T-cell (primary cell): Measurements from ENCODE around the gene CD300LF. TPM values are rescaled to one million over a fixed set of nuclear protein-coding genes. Genes with fewer than 3 reads are reported as not detected.

Experiments used
- ATAC-seq, 4 experiments: fragments of 200-7000 bp in 3 of 4; fragments of 150-1000 bp in 1 of 4; cut with Tn5 transposase; replicated peaks in 1 of 4; 1 replicate in 3 of 4; 2 replicates in 1 of 4; pipeline ENCODE4 v1.10.0; 2021; ENCODE audit warnings: moderate library complexity in 3 of 4, mild to moderate bottlenecking in 2 of 4, moderate number of reproducible peaks in 1 of 4
- CTCF ChIA-PET, 2 donors: fragments of 300-600 bp; sonication (Branson Sonifier 250); formaldehyde crosslinking; loops; one replicate each; lab custom pipeline; 2022; ENCODE audit warnings: antibody characterized with exemption in 2 of 2; lab: Charles Lee
- POLR2A ChIA-PET, 2 donors: fragments of 300-600 bp; sonication (Branson Sonifier 250); formaldehyde crosslinking; loops; one replicate each; lab custom pipeline; 2022; ENCODE audit warnings: antibody characterized with exemption in 2 of 2; lab: Charles Lee
- DNase-seq, 35 experiments: peaks; one replicate each; pipeline versions ENCODE4 v3.0.0 to v3.0.0-alpha.2; 2013 to 2023
- H3K27ac ChIP-seq: one replicate; pipeline ENCODE4 v1.5.1; 2013; ENCODE audit warnings: low read length
- H3K27me3 ChIP-seq, 2 experiments: replicated peaks in 1 of 2; 1 replicate in 1 of 2; 2 replicates in 1 of 2; pipeline versions ENCODE4 v1.6.1 to v1.7.0; 2013; ENCODE audit warnings: low read length in 1 of 2, mixed read lengths in 1 of 2; ENCODE audit not compliant: control insufficient read depth in 2 of 2, insufficient read depth in 2 of 2; ENCODE audit errors: extremely low read depth in 1 of 2
- H3K36me3 ChIP-seq, 2 donors: 1 replicate in 1 of 2; 2 replicates in 1 of 2; pipeline versions ENCODE4 v1.6.1 to v1.7.0; 2013; ENCODE audit warnings: low read length in 1 of 2; ENCODE audit not compliant: control insufficient read depth in 2 of 2, insufficient read depth in 1 of 2; ENCODE audit errors: extremely low read depth in 1 of 2
- H3K4me1 ChIP-seq, 2 experiments: 1 replicate in 1 of 2; 2 replicates in 1 of 2; pipeline versions ENCODE4 v1.6.1 to v1.7.0; 2013; ENCODE audit warnings: low read length in 2 of 2, mixed read lengths in 1 of 2; ENCODE audit not compliant: insufficient read depth in 2 of 2, control insufficient read depth in 1 of 2; ENCODE audit errors: extremely low read depth in 1 of 2
- H3K4me3 ChIP-seq, 2 donors: 1 replicate in 1 of 2; 2 replicates in 1 of 2; pipeline versions ENCODE4 v1.5.1 to v1.7.0; 2013; ENCODE audit warnings: mild to moderate bottlenecking in 2 of 2, low read length in 1 of 2, moderate library complexity in 1 of 2; ENCODE audit not compliant: control insufficient read depth in 1 of 2; ENCODE audit errors: extremely low read depth in 1 of 2
- H3K9me3 ChIP-seq: 2 replicates; pipeline ENCODE4 v1.7.0; 2013
- H3K27ac Mint-ChIP-seq, 2 donors: one replicate each; pipeline ENCODE4 v1.8.0; 2020 to 2021; ENCODE audit warnings: mild to moderate bottlenecking in 2 of 2, mixed read lengths in 2 of 2
- H3K27me3 Mint-ChIP-seq, 2 donors: one replicate each; pipeline ENCODE4 v1.8.0; 2021 to 2022; ENCODE audit warnings: mixed read lengths in 2 of 2
- H3K36me3 Mint-ChIP-seq: one replicate; pipeline ENCODE4 v1.8.0; 2021; ENCODE audit warnings: mixed read lengths
- H3K4me1 Mint-ChIP-seq, 3 donors: one replicate each; pipeline ENCODE4 v1.8.0; 2020 to 2022; ENCODE audit warnings: mixed read lengths in 3 of 3, mild to moderate bottlenecking in 1 of 3
- H3K4me3 Mint-ChIP-seq, 3 donors: one replicate each; pipeline ENCODE4 v1.8.0; 2020 to 2022; ENCODE audit warnings: mild to moderate bottlenecking in 3 of 3, mixed read lengths in 3 of 3, moderate library complexity in 3 of 3
- H3K9me3 Mint-ChIP-seq, 3 donors: one replicate each; pipeline ENCODE4 v1.8.0; 2020 to 2022; ENCODE audit warnings: mixed read lengths in 3 of 3
- WGBS: methylation state at CpG from one replicate; pipeline ENCODE4 v1.1.5; 2013; ENCODE audit warnings: missing lambda C conversion rate; ENCODE audit not compliant: insufficient coverage; 5-methylcytosine and 5-hydroxymethylcytosine counted together
- total RNA-seq, 35 experiments: library from RNA in 6 of 35; stranded (reverse) in 6 of 35; fragments of 120-200 nt in 1 of 35; gene quantifications; one replicate each; pipeline versions ENCODE4 v1.2.1 to v1.2.4 and lab custom pipeline; 2013 to 2026

Gene CD300LF
- under 1 TPM in 1 of 5 donors, not detected in 4; 0.25 TPM for total RNA-seq
- total RNA-seq (2013), result 0.53 TPM
- total RNA-seq (lab: John Stamatoyannopoulos, UW), result 0 to 3.7 (median 0.25) reads per million in 29 experiments

DNA sequence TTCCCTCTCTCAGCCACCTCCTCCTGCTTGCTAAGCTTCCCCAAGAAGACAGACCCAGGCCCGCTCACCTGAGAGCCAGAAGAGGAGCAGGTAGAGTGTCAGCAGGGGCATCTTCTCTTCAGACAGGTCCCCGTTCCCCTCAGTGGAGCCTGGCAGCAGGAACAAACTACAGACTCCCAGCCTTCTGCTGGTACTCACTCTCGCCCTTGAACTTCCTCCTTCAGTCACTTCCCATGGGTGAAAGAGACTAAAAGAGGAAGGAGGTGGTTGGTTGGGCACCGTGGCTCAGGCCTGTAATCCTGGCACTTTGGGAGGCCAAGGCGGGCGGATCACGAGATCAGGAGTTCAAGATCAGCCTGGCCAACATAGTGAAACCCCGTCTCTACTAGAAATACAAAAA lies at the start of gene CD300LF:
Gene CD300LF (minus strand): TSS at position 168 of the 400 bp plus-strand sequence. CDS start 57 bp downstream, at position 111.
- POLR2A ChIA-PET, result no interaction called here
- CTCF ChIA-PET, result no interaction called here
- DNase-seq, result peak in 1 of 35 experiments; percentile 23
- H3K4me1 ChIP-seq, result peaks cover 0 to 10% of the 10 kb centered on the region in 2 experiments
- H3K27ac ChIP-seq, result no peak within 1 kb of the TSS
- Mint-ChIP-seq H3K4me3 (peak within 1 kb of the TSS in 1 of 3 donors; percentile 28), H3K4me1 (peaks cover 8 to 13% (median 8%) of the 10 kb centered on the region in 3 donors), H3K27me3 (peaks cover 7 to 13% of the 10 kb centered on the region in 2 donors), H3K27ac (peak within 1 kb of the TSS in 1 of 2 donors; percentile 32), H3K9me3 (no peaks in the 10 kb centered on the region), H3K36me3 (no peaks in the 10 kb centered on the region)
- no peaks in the 10 kb centered on the region for H3K36me3 ChIP-seq
- ATAC-seq, result no peak
- H3K4me3 ChIP-seq, result no peak within 1 kb of the TSS
- no peaks in the 10 kb centered on the region for H3K9me3 ChIP-seq
- peaks cover 0 to 28% of the 10 kb centered on the region in 2 experiments for H3K27me3 ChIP-seq
- WGBS, result no CpG with 5 or more reads among the region's 8 CpGs

DNA sequence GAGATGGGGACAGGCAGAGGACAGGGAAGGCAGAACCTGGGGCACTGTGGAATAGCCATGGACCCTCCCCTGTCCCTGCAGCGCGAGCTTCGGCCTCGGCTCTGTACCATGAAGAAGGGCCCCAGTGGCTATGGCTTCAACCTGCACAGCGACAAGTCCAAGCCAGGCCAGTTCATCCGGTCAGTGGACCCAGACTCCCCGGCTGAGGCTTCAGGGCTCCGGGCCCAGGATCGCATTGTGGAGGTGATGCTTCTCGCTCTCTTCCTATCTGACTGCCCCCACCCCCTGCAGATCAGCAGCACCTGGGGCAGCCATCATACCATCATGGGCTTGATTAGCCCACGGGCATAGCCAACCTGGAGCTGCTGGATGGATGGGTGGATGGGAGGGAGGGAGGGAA lies 49.2 kb upstream of the CD300LF start:
- peaks cover 36 to 67% (median 61%) of the 10 kb centered on the region in 3 donors for H3K4me1 Mint-ChIP-seq
- peak overlapping the region; percentile 19 for H3K27ac ChIP-seq

GRCh38 chr17:74761419-74761818 lies 48.7 kb upstream of the CD300LF start:
- peaks cover 38 to 81% of the 10 kb centered on the region in 2 experiments for H3K4me1 ChIP-seq
- H3K27ac ChIP-seq, result peak overlapping the region; percentile 19
- H3K4me3 ChIP-seq, result no peak overlapping the region
- no peaks in the 10 kb centered on the region for H3K9me3 Mint-ChIP-seq
- peak overlapping the region; percentile 79 to 90 for H3K27ac Mint-ChIP-seq
- 86% methylated on average over 2 of the region's 5 CpGs for WGBS
- no peak for ATAC-seq
- H3K9me3 ChIP-seq, result no peaks in the 10 kb centered on the region
- H3K36me3 Mint-ChIP-seq, result peaks cover 8% of the 10 kb centered on the region
- no peaks in the 10 kb centered on the region for H3K27me3 Mint-ChIP-seq
- peaks cover 41 to 70% (median 65%) of the 10 kb centered on the region in 3 donors for H3K4me1 Mint-ChIP-seq
- H3K36me3 ChIP-seq, result peaks cover 20 to 68% of the 10 kb centered on the region in 2 donors
- ChIA-PET CTCF (no interaction called here), POLR2A (no interaction called here)
- peak overlapping the region in 1 of 3 donors; percentile 17 for H3K4me3 Mint-ChIP-seq
- H3K27me3 ChIP-seq, result no peaks in the 10 kb centered on the region
- no peak for DNase-seq

More for the DNA sequence above, 49.2 kb upstream of the CD300LF start:
- ChIA-PET CTCF (interaction anchor here in 1 of 2 donors (1.0 to 1.1 kb wide), 3 partner anchors 11 to 104 kb away, joined by 3 to 4 read pairs (median 4); no protein-coding TSS in a partner anchor), POLR2A (no interaction called here)
- peaks cover 8% of the 10 kb centered on the region for H3K36me3 Mint-ChIP-seq
- H3K27me3 Mint-ChIP-seq, result no peaks in the 10 kb centered on the region
- Histone ChIP-seq H3K4me1 (peaks cover 34 to 78% of the 10 kb centered on the region in 2 experiments), H3K27me3 (no peaks in the 10 kb centered on the region), H3K36me3 (peaks cover 23 to 68% of the 10 kb centered on the region in 2 donors), H3K9me3 (no peaks in the 10 kb centered on the region), H3K4me3 (no peak overlapping the region)
- no peak overlapping the region for H3K4me3 Mint-ChIP-seq
- 95% methylated on average over 5 of the region's 11 CpGs for WGBS
- DNase-seq, result no peak
- ATAC-seq, result no peak
- no peaks in the 10 kb centered on the region for H3K9me3 Mint-ChIP-seq
- peak overlapping the region in 1 of 2 donors; percentile 79 for H3K27ac Mint-ChIP-seq

- ChIA-PET CTCF (interaction anchor here (0.5 to 2.5 kb wide), 8 partner anchors 10 to 171 kb away, joined by 4 to 25 read pairs (median 7); no protein-coding TSS in a partner anchor), POLR2A (interaction anchor here in 1 of 2 donors (0.5 kb wide), 1 partner anchor 13 kb away, joined by 3 read pairs; no protein-coding TSS in a partner anchor)
- H3K36me3 Mint-ChIP-seq, result peaks cover 5% of the 10 kb centered on the region
- peak overlapping the region; percentile 85 to 90 for H3K27ac Mint-ChIP-seq
- WGBS, result 93% methylated on average over 3 of the region's 7 CpGs
- DNase-seq (no peak), ATAC-seq (no peak)
- peak overlapping the region in 1 of 3 donors; percentile 100 for H3K4me3 Mint-ChIP-seq
- peaks cover 24 to 61% of the 10 kb centered on the region in 2 donors for H3K36me3 ChIP-seq
- H3K4me3 ChIP-seq, result peak overlapping the region in 1 of 2 donors; percentile 58
- no peaks in the 10 kb centered on the region for H3K27me3 ChIP-seq
- peak overlapping the region; percentile 62 for H3K27ac ChIP-seq
- H3K9me3 ChIP-seq, result no peaks in the 10 kb centered on the region
- no peaks in the 10 kb centered on the region for H3K9me3 Mint-ChIP-seq
- peaks cover 46 to 71% (median 64%) of the 10 kb centered on the region in 3 donors for H3K4me1 Mint-ChIP-seq
- peaks cover 40 to 89% of the 10 kb centered on the region in 2 experiments for H3K4me1 ChIP-seq
- no peaks in the 10 kb centered on the region for H3K27me3 Mint-ChIP-seq
These were observed 47.8 kb upstream of the CD300LF start for GRCh38 chr17:74760404-74761105.

DNA sequence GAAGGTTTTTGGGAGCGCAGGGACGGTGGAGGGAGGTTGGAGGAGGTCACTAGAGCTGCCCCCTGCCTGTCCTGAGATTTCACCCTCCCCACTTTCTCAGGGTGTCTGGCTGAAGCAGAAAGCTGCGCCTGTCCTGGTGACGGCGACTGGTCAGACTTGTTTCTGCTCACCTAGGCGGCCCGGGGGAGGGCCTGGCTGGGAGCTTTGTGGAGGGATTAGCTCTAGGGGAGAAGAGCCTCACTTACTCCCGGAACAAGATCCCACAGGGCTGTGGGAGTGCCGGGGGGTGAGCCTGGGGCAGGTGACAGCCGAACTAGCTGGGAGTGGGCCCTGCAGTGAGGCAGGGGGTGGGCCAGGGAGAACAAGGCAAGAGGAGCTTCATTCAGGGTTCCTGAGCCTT lies 47.2 kb upstream of the CD300LF start:
- Mint-ChIP-seq H3K4me1 (peaks cover 52 to 78% (median 71%) of the 10 kb centered on the region in 3 donors), H3K9me3 (no peaks in the 10 kb centered on the region), H3K36me3 (peaks cover 7% of the 10 kb centered on the region), H3K4me3 (peak overlapping the region; percentile 66 to 100 (median 68)), H3K27me3 (no peaks in the 10 kb centered on the region), H3K27ac (peak overlapping the region; percentile 85 to 90)
- ChIA-PET POLR2A (interaction anchor here in 1 of 2 donors (0.6 kb wide), 1 partner anchor 1006 kb away, joined by 3 read pairs; no protein-coding TSS in a partner anchor), CTCF (interaction anchor here (0.5 to 2.5 kb wide), 12 partner anchors 10 to 172 kb away, joined by 3 to 25 read pairs (median 6); no protein-coding TSS in a partner anchor)
- Histone ChIP-seq H3K4me1 (peaks cover 43 to 95% of the 10 kb centered on the region in 2 experiments), H3K9me3 (no peaks in the 10 kb centered on the region), H3K27ac (peak overlapping the region; percentile 62), H3K27me3 (no peaks in the 10 kb centered on the region), H3K36me3 (peaks cover 25 to 65% of the 10 kb centered on the region in 2 donors), H3K4me3 (peak overlapping the region; percentile 39 to 58)
- DNase-seq (no peak), ATAC-seq (no peak)
- 31% methylated on average over 4 of the region's 10 CpGs for WGBS

GRCh38 chr17:74759243-74759801 lies 46.6 kb upstream of the CD300LF start:
- ChIA-PET POLR2A (interaction anchor here in 1 of 2 donors (0.6 kb wide), 1 partner anchor 1006 kb away, joined by 3 read pairs; no protein-coding TSS in a partner anchor), CTCF (interaction anchor here (0.6 to 2.5 kb wide), 12 partner anchors 9 to 425 kb away, joined by 3 to 25 read pairs (median 4); partner anchors contain the start of gene RAB37 (in 1 of the 2))
- peak overlapping the region; percentile 62 for H3K27ac ChIP-seq
- 7% methylated on average over 3 of the region's 9 CpGs for WGBS
- H3K4me3 ChIP-seq, result peak overlapping the region; percentile 39 to 58
- Mint-ChIP-seq H3K36me3 (peaks cover 5% of the 10 kb centered on the region), H3K4me1 (peaks cover 58 to 81% (median 77%) of the 10 kb centered on the region in 3 donors), H3K27me3 (no peaks in the 10 kb centered on the region), H3K27ac (peak overlapping the region; percentile 92 to 94), H3K9me3 (no peaks in the 10 kb centered on the region), H3K4me3 (peak overlapping the region; percentile 66 to 100 (median 68))
- peaks cover 43 to 98% of the 10 kb centered on the region in 2 experiments for H3K4me1 ChIP-seq
- DNase-seq (peak in 28 of 35 experiments; percentile 35 to 79 (median 54)), ATAC-seq (peak; percentile 88 to 92 (median 91))
- no peaks in the 10 kb centered on the region for H3K27me3 ChIP-seq
- H3K36me3 ChIP-seq, result peaks cover 24 to 59% of the 10 kb centered on the region in 2 donors
- no peaks in the 10 kb centered on the region for H3K9me3 ChIP-seq
